HFF-Myc (cell line): ENCODE data around the gene LRRK1.

Source experiments
- DNase-seq: peaks from one replicate; pipeline ENCODE4 v3.0.0-alpha.2; 2011; ENCODE audit warnings: low read depth; ENCODE audit errors: extremely low read depth
- H3K4me3 ChIP-seq: replicated peaks from 2 replicates; pipeline ENCODE4 v1.5.1; 2011; ENCODE audit warnings: low read depth, mild to moderate bottlenecking, control low read depth, low read length
- CTCF ChIP-seq: IDR thresholded peaks from 2 replicates; pipeline ENCODE4 v1.5.1; 2012; ENCODE audit warnings: mild to moderate bottlenecking, low read depth, low read length, control low read depth; ENCODE audit errors: missing control alignments

LRRK1 gene

GRCh38 chr15:100885811-100886210, 33.3 kb upstream of the LRRK1 start:
- H3K4me3 ChIP-seq, result no peak overlapping the region
- TF ChIP-seq CTCF, result no peak
- DNase-seq, result no peak

- no peak overlapping the region for H3K4me3 ChIP-seq
- DNase-seq, result no peak
- TF ChIP-seq CTCF, result no peak
These were observed 31.8 kb upstream of the LRRK1 start for GRCh38 chr15:100887211-100887913.

GRCh38 chr15:100889385-100890050, 29.6 kb upstream of the LRRK1 start:
- peak; percentile 36 for DNase-seq
- no peak overlapping the region for H3K4me3 ChIP-seq
- no peak for TF ChIP-seq CTCF

- DNase-seq, result no peak
- H3K4me3 ChIP-seq, result no peak overlapping the region
- TF ChIP-seq CTCF, result no peak
These were observed 29.0 kb upstream of the LRRK1 start for GRCh38 chr15:100890051-100890720.

- TF ChIP-seq CTCF, result no peak
- DNase-seq, result no peak
- H3K4me3 ChIP-seq, result no peak overlapping the region
These were observed 28.3 kb upstream of the LRRK1 start for GRCh38 chr15:100890850-100891249.

GRCh38 chr15:100891307-100892012, 27.7 kb upstream of the LRRK1 start:
- DNase-seq, result no peak
- H3K4me3 ChIP-seq, result no peak overlapping the region
- no peak for TF ChIP-seq CTCF
